ENCODE results near the gene TRIO.

TRIO gene

GRCh38 chr5:14229181-14229580 is 86.0 kb downstream of the TRIO start:
- no peak for DNase-seq

- DNase-seq, result no peak
Observed at GRCh38 chr5:14229734-14230133, 86.6 kb downstream of the TRIO start.

GRCh38 chr5:14231156-14231555 is 88.0 kb downstream of the TRIO start:
- DNase-seq, result no peak

- no peak for DNase-seq
Observed at GRCh38 chr5:14231890-14232289, 88.7 kb downstream of the TRIO start.

- no peak for DNase-seq
Observed at GRCh38 chr5:14234204-14234603, 91.1 kb downstream of the TRIO start.

- no peak for DNase-seq
Observed at GRCh38 chr5:14235872-14236271, 92.7 kb downstream of the TRIO start.

GRCh38 chr5:14236757-14237156 is 93.6 kb downstream of the TRIO start:
- DNase-seq, result no peak

GRCh38 chr5:14237317-14238086 is 94.4 kb downstream of the TRIO start:
- no peak for DNase-seq

- no peak for DNase-seq
Observed at GRCh38 chr5:14238272-14238671, 95.1 kb downstream of the TRIO start.

GRCh38 chr5:14239404-14239803 is 96.3 kb downstream of the TRIO start:
- no peak for DNase-seq

- DNase-seq, result no peak
Observed at GRCh38 chr5:14239951-14240350, 96.8 kb downstream of the TRIO start.

GRCh38 chr5:14240359-14240758 is 97.2 kb downstream of the TRIO start:
- DNase-seq, result no peak

GRCh38 chr5:14241141-14241540 is 98.0 kb downstream of the TRIO start:
- DNase-seq, result no peak

- no peak for DNase-seq
Observed at GRCh38 chr5:14242447-14242846, 99.3 kb downstream of the TRIO start.

- DNase-seq, result no peak
Observed at GRCh38 chr5:14242871-14243383, 99.8 kb downstream of the TRIO start.

GRCh38 chr5:14243766-14244165 is 100.6 kb downstream of the TRIO start:
- no peak for DNase-seq

GRCh38 chr5:14244721-14245120 is 101.6 kb downstream of the TRIO start:
- DNase-seq, result no peak

GRCh38 chr5:14245132-14245925 is 102.2 kb downstream of the TRIO start:
- no peak for DNase-seq

- DNase-seq, result no peak
Observed at GRCh38 chr5:14246350-14247053, 103.4 kb downstream of the TRIO start.

GRCh38 chr5:14247054-14247386 is 103.9 kb downstream of the TRIO start:
- no peak for DNase-seq

GRCh38 chr5:14249258-14250082 is 106.3 kb downstream of the TRIO start:
- DNase-seq, result no peak

- DNase-seq, result no peak
Observed at GRCh38 chr5:14250084-14250695, 107.0 kb downstream of the TRIO start.

All from CD4-positive, alpha-beta T cell treated with Interleukin-15 for 1 hour (primary cell).